PFSK-1 (cell line): Measurements from ENCODE around the gene FDXR.

Experiments
- FOXP2 ChIP-seq: optimal IDR thresholded peaks from 2 replicates; pipeline ENCODE3; 2011; ENCODE audit warnings: borderline replicate concordance, control low read depth, inconsistent platforms; ENCODE audit not compliant: insufficient read depth; ENCODE audit errors: extremely low read length, extremely low read depth
- POLR2AphosphoS5 ChIP-seq: IDR thresholded peaks from 2 replicates; pipeline ENCODE4 v1.6.1; 2012; ENCODE audit warnings: low read depth, mild to moderate bottlenecking, control low read depth, low read length, moderate library complexity
- SIN3A ChIP-seq: IDR thresholded peaks from 2 replicates; pipeline ENCODE4 v1.6.1; 2012; ENCODE audit warnings: mild to moderate bottlenecking, low read length, moderate library complexity, borderline replicate concordance; ENCODE audit not compliant: insufficient read depth
- TAF1 ChIP-seq: IDR thresholded peaks from 2 replicates; pipeline ENCODE4 v1.6.1; 2012; ENCODE audit warnings: low read length, control low read depth, borderline replicate concordance; ENCODE audit not compliant: insufficient read depth
- TF ChIP-seq, protein P1 (sequence below), 2 experiments: IDR thresholded peaks; 2 replicates each; pipeline versions ENCODE4 v1.6.1 to v1.8.0; 2011 to 2012; ENCODE audit warnings: low read depth in 2 of 2, low read length in 2 of 2, control low read depth in 1 of 2, inconsistent platforms in 1 of 2, mild to moderate bottlenecking in 1 of 2, moderate library complexity in 1 of 2; ENCODE audit not compliant: insufficient read depth in 1 of 2

Gene FDXR

DNA sequence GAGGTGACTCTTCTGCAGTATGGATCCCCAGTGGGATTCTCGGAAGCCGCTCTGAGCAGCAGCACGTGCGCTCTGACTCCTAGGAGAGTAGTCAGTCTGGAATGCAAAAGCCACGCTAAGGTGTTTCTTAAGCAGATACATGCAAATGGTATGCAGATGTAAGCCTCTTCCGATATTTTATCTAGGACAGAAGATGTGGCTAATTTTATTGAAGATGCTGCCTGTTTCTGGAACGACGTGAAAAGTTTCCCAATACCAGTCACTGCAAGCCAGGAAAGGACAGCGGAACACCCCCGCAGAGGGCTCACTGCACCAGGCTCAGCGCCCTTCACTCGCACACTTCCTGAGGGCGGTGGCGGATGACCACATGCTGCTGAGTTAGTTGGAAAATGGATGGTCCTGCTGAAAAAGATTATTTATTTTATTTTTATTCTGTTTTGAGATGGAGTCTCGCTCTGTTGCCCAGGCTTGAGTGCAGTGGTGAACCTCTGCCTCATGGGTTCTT lies 10.5 kb upstream of the FDXR start:
- TF ChIP-seq, protein P1, sequence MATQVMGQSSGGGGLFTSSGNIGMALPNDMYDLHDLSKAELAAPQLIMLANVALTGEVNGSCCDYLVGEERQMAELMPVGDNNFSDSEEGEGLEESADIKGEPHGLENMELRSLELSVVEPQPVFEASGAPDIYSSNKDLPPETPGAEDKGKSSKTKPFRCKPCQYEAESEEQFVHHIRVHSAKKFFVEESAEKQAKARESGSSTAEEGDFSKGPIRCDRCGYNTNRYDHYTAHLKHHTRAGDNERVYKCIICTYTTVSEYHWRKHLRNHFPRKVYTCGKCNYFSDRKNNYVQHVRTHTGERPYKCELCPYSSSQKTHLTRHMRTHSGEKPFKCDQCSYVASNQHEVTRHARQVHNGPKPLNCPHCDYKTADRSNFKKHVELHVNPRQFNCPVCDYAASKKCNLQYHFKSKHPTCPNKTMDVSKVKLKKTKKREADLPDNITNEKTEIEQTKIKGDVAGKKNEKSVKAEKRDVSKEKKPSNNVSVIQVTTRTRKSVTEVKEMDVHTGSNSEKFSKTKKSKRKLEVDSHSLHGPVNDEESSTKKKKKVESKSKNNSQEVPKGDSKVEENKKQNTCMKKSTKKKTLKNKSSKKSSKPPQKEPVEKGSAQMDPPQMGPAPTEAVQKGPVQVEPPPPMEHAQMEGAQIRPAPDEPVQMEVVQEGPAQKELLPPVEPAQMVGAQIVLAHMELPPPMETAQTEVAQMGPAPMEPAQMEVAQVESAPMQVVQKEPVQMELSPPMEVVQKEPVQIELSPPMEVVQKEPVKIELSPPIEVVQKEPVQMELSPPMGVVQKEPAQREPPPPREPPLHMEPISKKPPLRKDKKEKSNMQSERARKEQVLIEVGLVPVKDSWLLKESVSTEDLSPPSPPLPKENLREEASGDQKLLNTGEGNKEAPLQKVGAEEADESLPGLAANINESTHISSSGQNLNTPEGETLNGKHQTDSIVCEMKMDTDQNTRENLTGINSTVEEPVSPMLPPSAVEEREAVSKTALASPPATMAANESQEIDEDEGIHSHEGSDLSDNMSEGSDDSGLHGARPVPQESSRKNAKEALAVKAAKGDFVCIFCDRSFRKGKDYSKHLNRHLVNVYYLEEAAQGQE (IDR thresholded peaks at IDR 0.05; ENCODE audit: insufficient read depth in 1 of 2, low read depth in 2 of 2, low read length in 2 of 2): no peak
- TF ChIP-seq POLR2AphosphoS5 (no peak), SIN3A (no peak), FOXP2 (no peak), TAF1 (no peak)

DNA sequence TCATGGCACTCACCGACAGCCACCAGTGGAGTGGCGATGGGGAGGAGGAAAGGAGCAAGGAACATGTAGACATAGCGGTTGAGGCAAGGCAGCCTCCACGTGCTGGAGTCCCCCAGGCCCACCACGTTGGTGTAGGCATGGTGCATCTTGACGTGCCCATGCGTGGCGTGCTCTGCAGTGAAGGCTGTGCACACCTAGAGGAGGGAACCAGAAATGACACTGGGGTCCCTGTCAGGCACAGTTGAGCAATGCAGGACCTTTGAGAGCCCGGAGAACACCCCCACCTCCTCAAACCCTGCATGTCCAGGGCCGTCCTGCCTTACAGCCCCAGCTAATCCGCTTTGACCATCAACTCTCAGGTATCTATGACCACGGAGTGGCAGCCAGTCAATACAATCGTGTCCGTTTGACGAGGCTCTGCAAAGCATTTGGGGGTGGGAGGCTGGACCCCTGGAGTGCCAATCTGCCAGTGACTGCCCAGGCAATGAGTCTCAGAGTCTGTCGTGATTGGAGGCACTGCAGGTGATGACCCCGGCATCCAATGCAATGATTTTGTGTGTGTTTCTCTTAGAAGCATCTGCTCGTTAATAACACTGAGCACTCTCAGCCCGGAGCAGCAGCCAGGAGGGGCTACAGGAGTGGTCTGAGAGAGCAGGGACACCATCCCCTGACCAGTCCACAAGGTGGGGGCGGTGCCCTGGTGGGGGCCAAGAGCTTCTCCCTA lies 9.9 kb upstream of the FDXR start:
- TF ChIP-seq SIN3A (no peak), FOXP2 (no peak), TAF1 (no peak), POLR2AphosphoS5 (no peak)
- TF ChIP-seq, protein P1 (IDR thresholded peaks at IDR 0.05; ENCODE audit: insufficient read depth in 1 of 2, low read depth in 2 of 2, low read length in 2 of 2): no peak

DNA sequence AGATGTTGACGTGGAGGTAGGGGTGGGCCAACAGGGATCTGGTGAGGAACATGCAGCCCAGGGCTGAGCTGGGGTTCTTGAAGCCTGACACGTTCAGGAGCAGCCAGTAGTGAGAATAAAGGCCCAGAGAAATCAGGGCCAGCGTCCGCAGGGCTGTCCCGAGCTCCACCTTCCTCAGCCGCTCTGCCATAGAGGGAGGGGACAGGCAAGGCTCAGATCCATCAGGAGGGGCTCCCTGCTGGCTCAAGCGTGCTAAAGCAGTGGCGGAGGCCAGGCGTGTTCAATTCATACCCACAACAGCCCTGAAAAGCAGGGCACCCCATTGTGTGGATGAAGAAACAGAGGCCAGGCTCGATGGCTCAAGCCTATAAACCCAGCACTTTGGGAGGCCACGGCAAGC lies 8.3 kb upstream of the FDXR start:
- TF ChIP-seq, protein P1 (IDR thresholded peaks at IDR 0.05; ENCODE audit: insufficient read depth in 1 of 2, low read depth in 2 of 2, low read length in 2 of 2): no peak
- TF ChIP-seq FOXP2: no peak

DNA sequence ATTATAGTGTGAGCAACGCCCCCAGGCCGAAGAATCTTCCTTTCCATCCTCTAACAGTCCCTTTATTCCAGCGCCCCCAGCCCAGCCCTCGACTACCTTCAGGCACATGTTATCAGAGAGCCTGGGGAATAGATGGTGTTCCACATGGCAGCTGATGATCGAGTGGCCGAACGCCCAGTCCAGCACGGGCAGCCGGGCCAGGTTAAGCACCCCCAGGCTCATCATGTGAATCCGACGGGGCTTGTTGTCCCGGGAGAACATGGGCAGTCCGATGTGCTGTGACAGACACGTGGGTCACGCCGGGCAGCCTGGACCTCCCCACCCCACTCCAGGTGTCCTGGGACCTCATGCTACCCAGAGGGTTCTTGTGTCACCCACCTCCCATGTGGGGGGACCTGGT lies 6.5 kb upstream of the FDXR start:
- TF ChIP-seq TAF1 (no peak), SIN3A (no peak), FOXP2 (no peak), POLR2AphosphoS5 (no peak)
- TF ChIP-seq, protein P1 (IDR thresholded peaks at IDR 0.05; ENCODE audit: insufficient read depth in 1 of 2, low read depth in 2 of 2, low read length in 2 of 2): no peak

DNA sequence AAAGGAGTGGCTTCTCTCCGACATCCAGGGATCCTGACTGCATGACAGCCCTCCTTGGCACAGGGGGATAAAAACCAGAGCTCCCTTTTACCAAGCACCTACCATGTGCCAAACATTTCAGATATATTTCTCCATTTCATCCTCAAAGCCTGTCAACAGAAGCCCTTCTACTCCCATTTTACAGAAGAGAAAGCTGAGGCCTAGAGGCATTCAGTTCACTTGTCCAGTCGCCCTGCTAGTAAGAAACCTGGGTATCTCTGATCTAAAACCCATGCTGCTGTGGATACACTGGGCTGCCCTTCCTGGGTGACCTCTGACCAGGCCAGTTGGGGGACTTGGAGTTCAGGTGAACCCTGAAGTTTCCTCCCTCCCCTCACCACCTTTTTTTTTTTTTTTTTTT lies 5.9 kb upstream of the FDXR start:
- TF ChIP-seq POLR2AphosphoS5 (no peak), FOXP2 (no peak), TAF1 (no peak), SIN3A (no peak)
- TF ChIP-seq, protein P1 (IDR thresholded peaks at IDR 0.05; ENCODE audit: insufficient read depth in 1 of 2, low read depth in 2 of 2, low read length in 2 of 2): no peak
